CD4-positive, alpha-beta T cell treated with Interleukin-12 subunit alpha and Interleukin-12 subunit beta, for 1 hour (primary cell): ENCODE measurements around the gene PKHD1.

Source experiments
- DNase-seq: peaks from one replicate; pipeline ENCODE4 v3.0.0-alpha.2; 2020

Gene PKHD1

GRCh38 chr6:51585264-51585663, 502.1 kb downstream of the PKHD1 start:
- DNase-seq, result no peak

GRCh38 chr6:51584163-51584562, 503.2 kb downstream of the PKHD1 start:
- no peak for DNase-seq

GRCh38 chr6:51578994-51579393, 508.4 kb downstream of the PKHD1 start:
- DNase-seq, result no peak

- DNase-seq, result no peak
These were observed 509.1 kb downstream of the PKHD1 start for GRCh38 chr6:51578362-51578761.

- no peak for DNase-seq
These were observed 513.4 kb downstream of the PKHD1 start for GRCh38 chr6:51574040-51574439.

GRCh38 chr6:51571168-51571567, 516.2 kb downstream of the PKHD1 start:
- no peak for DNase-seq

GRCh38 chr6:51570168-51570921, 517.1 kb downstream of the PKHD1 start:
- no peak for DNase-seq

- no peak for DNase-seq
These were observed 517.8 kb downstream of the PKHD1 start for GRCh38 chr6:51569594-51569993.

- DNase-seq, result no peak
These were observed 518.6 kb downstream of the PKHD1 start for GRCh38 chr6:51568771-51569170.

GRCh38 chr6:51565472-51565871, 521.9 kb downstream of the PKHD1 start:
- DNase-seq, result no peak
